Erythroblast (primary cell): Measurements from ENCODE around the gene ATP5MG.

Experiments
- GATA1 ChIP-seq: IDR thresholded peaks from 2 replicates; pipeline ENCODE4 v1.6.1; 2011; ENCODE audit warnings: low read depth, mild to moderate bottlenecking, control low read depth, low read length, moderate library complexity
- POLR2A ChIP-seq: IDR thresholded peaks from 2 replicates; pipeline ENCODE4 v1.6.1; 2011; ENCODE audit warnings: mild to moderate bottlenecking, low read length

- TF ChIP-seq POLR2A (no peak), GATA1 (no peak)
Observed at GRCh38 chr11:118438314-118438931, 37.0 kb downstream of the ATP5MG start.
